ENCODE measurements around the gene RNF214. TPM values are rescaled to one million over a fixed set of nuclear protein-coding genes. Genes with fewer than 3 reads are reported as not detected.

Gene RNF214
- polyA plus RNA-seq, 1 donor from 2014 or later, result 7.6 TPM

GRCh38 chr11:117335399-117335798 is 102.9 kb downstream of the RNF214 start:
- no peaks in the 10 kb centered on the region for H4K20me1 ChIP-seq (ENCODE audit: insufficient read depth)
- no peak overlapping the region for H3K27ac ChIP-seq (ENCODE audit: low read length)
- H3K4me2 ChIP-seq (ENCODE audit: low read length), result no peak overlapping the region
- no peak overlapping the region for H2AFZ ChIP-seq (ENCODE audit: low read depth, low read length)
- H3K27me3 ChIP-seq (ENCODE audit: insufficient read depth, low read depth, low read length), result no peaks in the 10 kb centered on the region
- H3K9me2 ChIP-seq (ENCODE audit: insufficient read depth, low read length), result no peaks in the 10 kb centered on the region
- TF ChIP-seq, protein P1, sequence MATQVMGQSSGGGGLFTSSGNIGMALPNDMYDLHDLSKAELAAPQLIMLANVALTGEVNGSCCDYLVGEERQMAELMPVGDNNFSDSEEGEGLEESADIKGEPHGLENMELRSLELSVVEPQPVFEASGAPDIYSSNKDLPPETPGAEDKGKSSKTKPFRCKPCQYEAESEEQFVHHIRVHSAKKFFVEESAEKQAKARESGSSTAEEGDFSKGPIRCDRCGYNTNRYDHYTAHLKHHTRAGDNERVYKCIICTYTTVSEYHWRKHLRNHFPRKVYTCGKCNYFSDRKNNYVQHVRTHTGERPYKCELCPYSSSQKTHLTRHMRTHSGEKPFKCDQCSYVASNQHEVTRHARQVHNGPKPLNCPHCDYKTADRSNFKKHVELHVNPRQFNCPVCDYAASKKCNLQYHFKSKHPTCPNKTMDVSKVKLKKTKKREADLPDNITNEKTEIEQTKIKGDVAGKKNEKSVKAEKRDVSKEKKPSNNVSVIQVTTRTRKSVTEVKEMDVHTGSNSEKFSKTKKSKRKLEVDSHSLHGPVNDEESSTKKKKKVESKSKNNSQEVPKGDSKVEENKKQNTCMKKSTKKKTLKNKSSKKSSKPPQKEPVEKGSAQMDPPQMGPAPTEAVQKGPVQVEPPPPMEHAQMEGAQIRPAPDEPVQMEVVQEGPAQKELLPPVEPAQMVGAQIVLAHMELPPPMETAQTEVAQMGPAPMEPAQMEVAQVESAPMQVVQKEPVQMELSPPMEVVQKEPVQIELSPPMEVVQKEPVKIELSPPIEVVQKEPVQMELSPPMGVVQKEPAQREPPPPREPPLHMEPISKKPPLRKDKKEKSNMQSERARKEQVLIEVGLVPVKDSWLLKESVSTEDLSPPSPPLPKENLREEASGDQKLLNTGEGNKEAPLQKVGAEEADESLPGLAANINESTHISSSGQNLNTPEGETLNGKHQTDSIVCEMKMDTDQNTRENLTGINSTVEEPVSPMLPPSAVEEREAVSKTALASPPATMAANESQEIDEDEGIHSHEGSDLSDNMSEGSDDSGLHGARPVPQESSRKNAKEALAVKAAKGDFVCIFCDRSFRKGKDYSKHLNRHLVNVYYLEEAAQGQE (IDR thresholded peaks at IDR 0.05; ENCODE audit: borderline replicate concordance), result no peak
- TF ChIP-seq MXI1 (conservative IDR thresholded peaks at IDR 0.05; ENCODE audit: poor library complexity, severe bottlenecking) (no peak), SMC3 (conservative IDR thresholded peaks at IDR 0.05; ENCODE audit: poor library complexity) (no peak), EP300 (conservative IDR thresholded peaks at IDR 0.05; ENCODE audit: poor library complexity, severe bottlenecking) (no peak), RAD21 (conservative IDR thresholded peaks at IDR 0.05) (no peak), POLR2AphosphoS5 (IDR thresholded peaks at IDR 0.05) (no peak)
- no peaks in the 10 kb centered on the region for H3K9me3 ChIP-seq (ENCODE audit: low read length)
- no peak overlapping the region for H3K9ac ChIP-seq (ENCODE audit: low read length)
- no peaks in the 10 kb centered on the region for H3F3A ChIP-seq (ENCODE audit: insufficient read depth, low read length, poor library complexity, severe bottlenecking)
- no peaks in the 10 kb centered on the region for H3K36me3 ChIP-seq (ENCODE audit: insufficient read depth, low read length)
- H3K79me2 ChIP-seq (replicated peaks; ENCODE audit: insufficient read depth, low read length), result no peaks in the 10 kb centered on the region
- no peak overlapping the region for H3K4me3 ChIP-seq (ENCODE audit: low read length)

Small RNAs within 50 kb of the gene (small RNA-seq; reads per million reads assigned to genes)
- gene RF00564, result 0 reads per million in 3 experiments

Other genes starting within 250 kb of the RNF214 start
- 10.7 and 11.2 TPM in 2 replicates for gene SIK3, start 134.2 kb upstream of the RNF214 start, polyA plus RNA-seq
- gene PAFAH1B2, start 88.4 kb upstream of the RNF214 start, polyA plus RNA-seq, result 85.9 and 87.2 TPM in 2 replicates
- 11.1 and 11.8 TPM in 2 replicates for gene SIDT2, start 53.9 kb upstream of the RNF214 start, polyA plus RNA-seq
- gene TAGLN, start 33.3 kb upstream of the RNF214 start, polyA plus RNA-seq, result 15.7 and 22.9 TPM in 2 replicates
- gene PCSK7, start 598 bp upstream of the RNF214 start, polyA plus RNA-seq, result 44.4 and 61.4 TPM in 2 replicates
- 3.8 and 5.0 TPM in 2 replicates for gene BACE1-AS, start 58.7 kb downstream of the RNF214 start, polyA plus RNA-seq
- gene BACE1, start 83.6 kb downstream of the RNF214 start, polyA plus RNA-seq, result 20.6 and 21.0 TPM in 2 replicates
- gene CEP164, start 95.2 kb downstream of the RNF214 start, polyA plus RNA-seq, result 27.4 and 39.7 TPM in 2 replicates